Breast epithelium (tissue), 3 donors: ENCODE data around the gene PIWIL1.

Source experiments
- CTCF ChIP-seq, 3 donors: fragments of 450-650 bp; IDR thresholded peaks; one replicate each; pipeline ENCODE4 v1.5.1; 2016 to 2017; ENCODE audit warnings: antibody characterized with exemption in 3 of 3, mild to moderate bottlenecking in 3 of 3, moderate library complexity in 3 of 3
- POLR2A ChIP-seq: fragments of 450-650 bp; IDR thresholded peaks from one replicate; pipeline ENCODE4 v1.6.1; 2016; ENCODE audit warnings: antibody characterized with exemption, mild to moderate bottlenecking, moderate library complexity

GRCh38 chr12:130353081-130353480 lies 15.4 kb downstream of the PIWIL1 start:
- TF ChIP-seq POLR2A (no peak), CTCF (IDR thresholded peaks at IDR 0.05) (no peak)
